Measurements from ENCODE around the gene CACNG7. TPM values are rescaled to one million over a fixed set of nuclear protein-coding genes. Genes with fewer than 3 reads are reported as not detected.
"Not testable (repeated sequence)": the region's sequence is repeated elsewhere in the genome, so short reads cannot be mapped to it uniquely, and the experiment has no call there.

CACNG7 gene
- total RNA-seq: not detected in 2 replicates
- polyA plus RNA-seq (2012): not detected

DNA sequence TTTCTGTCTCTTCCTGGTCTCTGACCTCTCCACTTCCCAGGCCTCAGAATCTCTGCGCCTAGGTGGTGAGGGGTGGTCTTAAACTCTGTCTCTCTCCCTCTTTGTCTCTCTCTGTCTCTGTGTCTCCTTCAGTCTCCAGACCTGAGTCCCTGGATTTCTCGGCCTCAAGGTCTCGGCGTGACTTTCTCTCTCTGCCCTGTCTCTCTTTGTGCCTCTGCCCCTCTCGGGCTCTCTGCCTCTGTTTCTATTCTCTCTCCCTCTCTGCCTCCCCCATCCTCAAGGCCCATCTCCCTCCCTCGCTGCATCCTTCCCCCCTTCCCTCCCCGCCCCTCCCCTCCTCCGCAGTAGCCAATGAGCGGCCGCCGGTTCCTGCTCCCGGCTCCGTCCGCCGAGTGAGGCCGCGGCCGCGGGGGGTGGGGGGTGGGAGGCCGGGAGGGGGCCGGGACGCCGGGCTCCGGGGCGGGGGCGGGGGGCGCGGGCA is at the start of gene CACNG7:
Gene CACNG7 (plus strand): TSS at position 344 of the 481 bp plus-strand sequence. CDS start 3,554 bp downstream, outside the sequence.
- DNase-seq (ENCODE audit: low read depth): no peak

DNA sequence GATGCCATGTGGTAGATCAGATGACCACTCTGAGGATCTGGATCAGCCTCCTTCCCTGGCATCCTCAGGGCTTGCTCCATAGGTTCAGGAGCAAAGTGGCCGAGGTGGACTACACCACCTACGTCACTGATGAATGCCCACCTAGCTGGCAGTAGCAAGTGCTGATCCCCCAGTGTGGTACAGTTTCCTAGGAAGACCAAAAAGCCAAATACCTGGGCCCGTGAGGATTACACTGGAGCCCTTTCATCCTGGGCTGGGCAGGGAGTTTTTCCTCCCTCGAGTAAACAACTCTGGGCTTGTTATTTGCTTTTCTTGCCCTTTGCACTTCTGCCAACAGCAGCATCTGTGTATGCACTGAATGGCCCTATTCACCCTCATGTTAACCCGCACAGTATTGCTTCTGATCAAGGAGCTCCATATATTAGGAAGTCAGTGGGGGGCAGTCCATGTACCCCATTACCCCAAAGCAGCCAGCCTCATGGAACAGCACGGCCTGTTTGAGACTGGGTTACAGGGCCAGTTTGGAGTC is 44.7 kb upstream of the CACNG7 start:
- no peak for DNase-seq (ENCODE audit: low read depth)

DNA sequence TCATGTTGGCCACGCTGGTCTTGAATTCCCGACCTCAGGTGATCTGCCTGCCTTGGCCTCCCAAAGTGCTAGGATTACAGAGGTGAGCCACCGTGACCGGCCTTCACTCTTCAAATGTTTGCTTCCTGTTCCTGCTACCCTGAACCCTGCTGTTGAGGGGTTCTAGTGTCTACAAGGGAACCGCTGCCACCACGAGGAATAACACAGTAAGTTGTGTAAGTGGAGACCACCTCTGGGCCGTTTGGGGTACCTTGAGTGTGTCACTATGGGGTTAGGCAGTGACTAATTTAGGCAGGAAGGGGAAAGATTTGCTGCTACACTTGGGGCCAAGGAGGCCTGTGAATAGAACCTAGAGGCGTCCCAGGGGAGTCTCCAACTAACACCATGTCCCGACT is 43.6 kb upstream of the CACNG7 start:
- no peak for DNase-seq (ENCODE audit: low read depth)

- DNase-seq (ENCODE audit: low read depth): peak; percentile 66
Observed at GRCh38 chr19:53865918-53866864, 42.9 kb upstream of the CACNG7 start.

DNA sequence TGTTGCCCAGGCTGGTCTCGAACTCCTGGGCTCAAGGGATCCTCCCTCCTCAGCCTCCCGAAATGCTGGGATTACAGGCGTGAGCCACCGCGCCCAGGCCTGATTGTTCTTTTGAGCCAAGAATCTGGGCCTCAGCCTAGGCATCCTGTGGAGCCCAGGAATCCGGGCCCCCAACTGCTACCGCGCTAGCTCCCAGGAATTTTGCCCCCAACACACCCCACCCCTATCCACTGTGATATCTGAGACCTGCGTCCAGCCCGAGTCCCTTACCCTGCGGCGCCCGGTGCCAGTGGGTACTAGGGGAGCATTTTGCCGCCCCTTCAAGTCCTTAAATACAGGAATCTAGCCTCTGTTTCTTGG is 42.2 kb upstream of the CACNG7 start:
- no peak for DNase-seq (ENCODE audit: low read depth)

- peak; percentile 99 for DNase-seq (ENCODE audit: low read depth)
Observed at GRCh38 chr19:53867225-53868090, 41.6 kb upstream of the CACNG7 start, which contains the start of gene MYADM. MYADM (plus strand) TSS chr19:53867883; CDS start chr19:53873530, 5,647 bp downstream.

GRCh38 chr19:53868091-53868891 is 40.8 kb upstream of the CACNG7 start:
- DNase-seq (ENCODE audit: low read depth): peak; percentile 71

- peak; percentile 84 for DNase-seq (ENCODE audit: low read depth)
Observed at GRCh38 chr19:53868892-53869804, 39.9 kb upstream of the CACNG7 start.

DNA sequence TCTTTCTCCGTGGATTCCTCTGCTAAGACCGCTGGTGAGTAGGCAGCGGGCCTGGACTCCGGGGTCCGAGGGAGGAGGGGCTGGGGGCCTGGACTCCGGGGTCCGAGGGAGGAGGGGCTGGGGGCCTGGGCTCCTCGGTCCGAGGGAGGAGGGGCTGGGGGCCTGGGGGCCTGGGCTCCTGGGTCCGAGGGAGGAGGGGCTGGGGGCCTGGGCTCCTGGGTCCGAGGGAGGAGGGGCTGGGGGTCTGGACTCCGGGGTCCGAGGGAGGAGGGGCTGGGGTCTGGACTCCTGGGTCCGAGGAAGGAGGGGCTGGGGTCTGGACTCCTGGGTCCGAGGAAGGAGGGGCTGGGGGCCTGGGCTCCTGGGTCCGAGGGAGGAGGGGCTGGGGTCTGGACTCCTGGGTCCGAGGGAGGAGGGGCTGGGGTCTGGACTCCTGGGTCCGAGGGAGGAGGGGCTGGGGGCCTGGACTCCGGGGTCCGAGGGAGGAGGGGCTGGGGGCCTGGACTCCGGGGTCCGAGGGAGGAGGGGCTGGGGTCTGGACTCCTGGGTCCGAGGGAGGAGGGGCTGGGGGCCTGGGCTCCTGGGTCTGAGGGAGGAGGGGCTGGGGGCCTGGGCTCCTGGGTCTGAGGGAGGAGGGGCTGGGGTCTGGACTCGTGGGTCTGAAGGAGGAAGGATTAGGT is 39.1 kb upstream of the CACNG7 start:
- not testable (repeated sequence) for DNase-seq (ENCODE audit: low read depth)

DNA sequence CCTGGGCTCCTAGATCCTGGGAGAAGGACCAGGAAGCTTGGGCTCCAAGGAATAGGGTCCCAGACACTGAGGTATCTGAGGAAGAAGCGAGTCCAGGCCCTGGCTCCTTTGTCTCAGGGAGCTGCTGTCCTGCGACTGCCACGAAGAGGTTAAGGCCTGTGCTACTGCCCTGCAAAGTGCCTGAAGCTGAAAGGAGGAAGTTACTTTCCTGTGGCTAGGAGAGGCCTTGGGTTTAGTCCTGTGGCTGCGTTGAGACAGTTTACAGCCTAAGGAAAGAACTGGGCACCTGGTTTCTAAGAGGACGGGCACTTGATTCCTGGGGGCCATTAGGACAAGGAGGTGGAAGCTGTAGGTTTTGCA is 38.6 kb upstream of the CACNG7 start:
- no peak for DNase-seq (ENCODE audit: low read depth)

DNA sequence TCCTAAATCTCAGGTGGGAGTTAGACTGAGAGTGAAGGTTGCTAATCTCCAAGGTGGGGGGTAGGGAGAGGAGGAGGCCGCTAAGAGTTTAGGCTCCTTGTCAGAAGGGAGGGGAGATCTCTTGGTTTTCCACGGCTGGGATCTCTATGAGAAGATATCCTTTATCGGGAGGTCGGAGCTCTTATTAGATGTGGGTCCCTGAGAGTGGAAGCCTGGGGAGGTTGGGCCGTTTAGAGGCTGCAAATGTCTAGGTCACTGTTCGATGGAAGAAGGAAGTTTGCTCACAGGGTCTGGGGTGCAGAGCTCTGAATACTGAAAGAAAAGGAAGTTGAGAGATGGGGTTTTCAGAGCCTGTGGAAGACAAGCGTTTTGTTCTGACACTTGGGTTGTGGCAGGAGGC is 37.6 kb upstream of the CACNG7 start:
- no peak for DNase-seq (ENCODE audit: low read depth)

DNA sequence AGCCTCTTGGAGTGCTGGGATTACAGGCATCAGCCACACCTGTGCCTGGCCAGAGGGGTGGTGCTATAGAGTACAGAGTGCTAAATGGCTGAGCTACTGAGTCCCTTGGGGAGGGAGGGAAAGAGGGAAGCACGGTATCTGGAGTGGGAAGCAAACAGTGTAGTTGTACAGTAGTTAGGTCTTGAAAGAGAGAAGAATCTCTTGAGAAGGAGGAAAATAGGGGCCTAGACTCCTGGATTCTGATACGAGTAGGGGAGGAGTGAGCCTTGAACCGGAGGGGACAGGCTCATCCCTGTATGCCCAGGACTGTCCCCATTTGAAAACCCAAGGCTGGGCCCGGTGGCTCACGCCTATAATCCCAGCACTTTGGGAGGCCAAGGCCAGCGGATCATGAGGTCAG is 36.3 kb upstream of the CACNG7 start:
- no peak for DNase-seq (ENCODE audit: low read depth)

- DNase-seq (ENCODE audit: low read depth): no peak
Observed at GRCh38 chr19:53873773-53874605, 35.1 kb upstream of the CACNG7 start.

DNA sequence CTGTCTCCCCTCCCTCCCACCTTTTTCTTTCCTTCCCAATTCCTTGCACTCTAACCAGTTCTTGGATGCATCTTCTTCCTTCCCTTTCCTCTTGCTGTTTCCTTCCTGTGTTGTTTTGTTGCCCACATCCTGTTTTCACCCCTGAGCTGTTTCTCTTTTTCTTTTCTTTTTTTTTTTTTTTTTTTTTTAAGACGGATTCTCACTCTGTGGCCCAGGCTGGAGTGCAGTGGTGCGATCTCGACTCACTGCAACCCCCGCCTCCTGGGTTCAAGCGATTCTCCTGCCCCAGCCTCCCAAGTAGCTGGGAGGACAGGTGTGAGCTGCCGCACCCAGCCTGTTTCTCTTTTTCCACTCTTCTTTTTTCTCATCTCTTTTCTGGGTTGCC is 34.5 kb upstream of the CACNG7 start:
- DNase-seq (ENCODE audit: low read depth): no peak

DNA sequence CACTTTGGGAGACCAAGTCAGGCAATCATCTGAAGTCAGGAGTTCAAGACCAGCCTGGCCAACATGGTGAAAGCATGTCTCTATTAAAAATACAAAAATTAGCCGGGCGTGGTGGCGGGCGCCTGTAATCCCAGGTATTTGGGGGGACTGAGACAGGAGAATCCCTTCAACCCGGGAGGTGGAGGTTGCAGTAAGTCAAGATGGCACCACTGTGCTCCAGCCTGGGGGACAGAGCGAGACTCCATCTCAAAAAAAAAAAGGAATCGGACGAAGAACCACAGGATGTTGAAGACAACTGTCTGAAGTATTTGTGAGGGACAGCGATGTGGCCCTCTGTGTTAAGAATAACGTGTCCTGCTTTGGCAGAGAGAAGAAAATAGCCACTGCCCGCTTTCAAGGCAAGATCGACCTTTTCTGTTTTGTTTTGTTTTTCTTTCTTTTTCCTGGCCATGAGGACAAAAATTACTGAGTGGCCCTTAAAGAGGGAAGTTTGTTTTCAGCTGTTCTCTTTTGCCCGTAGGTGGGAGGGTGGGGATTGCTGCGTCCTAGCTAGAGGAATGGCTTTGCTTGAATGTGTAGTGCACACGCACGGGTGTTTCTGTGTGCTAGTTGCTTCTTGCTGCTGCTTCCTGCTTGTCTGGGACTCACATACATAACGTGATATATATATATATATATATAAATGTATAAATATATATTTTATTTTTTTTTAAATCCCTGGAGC is 33.3 kb upstream of the CACNG7 start:
- DNase-seq (ENCODE audit: low read depth): no peak

GRCh38 chr19:53876651-53877224 is 32.3 kb upstream of the CACNG7 start:
- DNase-seq (ENCODE audit: low read depth): no peak

- no peak for DNase-seq (ENCODE audit: low read depth)
Observed at GRCh38 chr19:53877361-53877766, 31.7 kb upstream of the CACNG7 start.

All from myocyte (in vitro differentiated cells).